ENCODE results near the gene TCF12.
A peak's percentile ranks its signal among the peaks of the same experiment; 100 is the strongest.

Gene TCF12

GRCh38 chr15:57118013-57118799, 199.8 kb downstream of the TCF12 start:
- no peak for DNase-seq (ENCODE audit: low spot score)

GRCh38 chr15:57122080-57122840, 203.8 kb downstream of the TCF12 start:
- in situ Hi-C loops (cut with MboI; ENCODE audit: low sequenced_read_pairs, unreplicated experiment), result no loop called here
- no peak for TF ChIP-seq CTCF (IDR thresholded peaks at IDR 0.05; ENCODE audit: borderline replicate concordance, control extremely low read depth, extremely low read depth, insufficient read depth, missing control alignments)
- no peak for DNase-seq (ENCODE audit: low spot score)

More at GRCh38 chr15:57118013-57118799, 199.8 kb downstream of the TCF12 start:
- in situ Hi-C loops (cut with MboI; ENCODE audit: low sequenced_read_pairs, unreplicated experiment), result no loop called here
- no peak for TF ChIP-seq CTCF (IDR thresholded peaks at IDR 0.05; ENCODE audit: borderline replicate concordance, control extremely low read depth, extremely low read depth, insufficient read depth, missing control alignments)

- DNase-seq (ENCODE audit: low spot score), result no peak
- in situ Hi-C loops (cut with MboI; ENCODE audit: low sequenced_read_pairs, unreplicated experiment), result no loop called here
Measured at GRCh38 chr15:57124036-57124435, 205.6 kb downstream of the TCF12 start.

GRCh38 chr15:57129064-57129463, 210.6 kb downstream of the TCF12 start:
- TF ChIP-seq CTCF (IDR thresholded peaks at IDR 0.05; ENCODE audit: borderline replicate concordance, control extremely low read depth, extremely low read depth, insufficient read depth, missing control alignments), result no peak
- in situ Hi-C loops (cut with MboI; ENCODE audit: low sequenced_read_pairs, unreplicated experiment), result loop anchor here (25.0 kb wide), 1 partner anchor 642 kb away; no protein-coding TSS in a partner anchor
- DNase-seq (ENCODE audit: low spot score), result no peak

More at GRCh38 chr15:57124036-57124435, 205.6 kb downstream of the TCF12 start:
- no peak for TF ChIP-seq CTCF (IDR thresholded peaks at IDR 0.05; ENCODE audit: borderline replicate concordance, control extremely low read depth, extremely low read depth, insufficient read depth, missing control alignments)

GRCh38 chr15:57130956-57131355, 212.5 kb downstream of the TCF12 start:
- DNase-seq (ENCODE audit: low spot score), result no peak
- in situ Hi-C loops (cut with MboI; ENCODE audit: low sequenced_read_pairs, unreplicated experiment), result loop anchor here (10.0 to 25.0 kb wide), 2 partner anchors 316 to 644 kb away; no protein-coding TSS in a partner anchor
- no peak for TF ChIP-seq CTCF (IDR thresholded peaks at IDR 0.05; ENCODE audit: borderline replicate concordance, control extremely low read depth, extremely low read depth, insufficient read depth, missing control alignments)

GRCh38 chr15:57133127-57133968, 214.9 kb downstream of the TCF12 start:
- DNase-seq (ENCODE audit: low spot score), result peak; percentile 28
- in situ Hi-C loops (cut with MboI; ENCODE audit: low sequenced_read_pairs, unreplicated experiment), result loop anchor here (10.0 to 25.0 kb wide), 2 partner anchors 319 to 646 kb away; no protein-coding TSS in a partner anchor
- no peak for TF ChIP-seq CTCF (IDR thresholded peaks at IDR 0.05; ENCODE audit: borderline replicate concordance, control extremely low read depth, extremely low read depth, insufficient read depth, missing control alignments)
